Thyroid gland (tissue), 4 donors: ENCODE measurements around the gene CACHD1.

ENCODE experiments used
- POLR2A ChIP-seq, 2 donors: fragments of 450-650 bp; IDR thresholded peaks; one replicate each; pipeline ENCODE4 v1.6.1; 2017; ENCODE audit warnings: antibody characterized with exemption in 2 of 2, mild to moderate bottlenecking in 2 of 2, moderate library complexity in 1 of 2
- TF ChIP-seq, protein P1 (sequence below), 6 experiments: fragments of 200-600 bp in 3 of 6; fragments of 450-650 bp in 3 of 6; sonication (generic) in 3 of 6; IDR thresholded peaks; one replicate each; pipeline ENCODE4 v1.5.1; 2016 to 2019; ENCODE audit warnings: antibody characterized with exemption in 6 of 6, mild to moderate bottlenecking in 2 of 6, inconsistent platforms in 1 of 6, moderate library complexity in 1 of 6

DNA sequence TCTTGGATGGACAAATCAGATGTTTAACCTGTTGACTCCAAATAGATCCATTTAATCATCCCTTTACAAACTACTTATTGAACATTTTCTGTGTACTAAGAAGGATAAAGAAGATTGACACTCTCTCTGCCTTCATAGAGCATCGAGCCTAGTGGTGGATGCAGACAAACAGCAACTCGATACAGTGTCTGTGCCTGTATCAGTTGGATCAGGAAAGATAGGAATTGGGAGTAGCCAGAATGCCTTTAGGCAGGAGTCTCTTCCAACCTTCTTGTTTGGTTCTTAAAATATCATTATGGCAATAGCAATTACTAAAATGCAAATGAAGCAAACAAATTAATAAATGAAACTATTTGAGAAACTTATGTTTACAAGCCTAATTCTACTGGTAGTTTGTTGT is 185.9 kb downstream of the CACHD1 start:
- TF ChIP-seq, protein P1, sequence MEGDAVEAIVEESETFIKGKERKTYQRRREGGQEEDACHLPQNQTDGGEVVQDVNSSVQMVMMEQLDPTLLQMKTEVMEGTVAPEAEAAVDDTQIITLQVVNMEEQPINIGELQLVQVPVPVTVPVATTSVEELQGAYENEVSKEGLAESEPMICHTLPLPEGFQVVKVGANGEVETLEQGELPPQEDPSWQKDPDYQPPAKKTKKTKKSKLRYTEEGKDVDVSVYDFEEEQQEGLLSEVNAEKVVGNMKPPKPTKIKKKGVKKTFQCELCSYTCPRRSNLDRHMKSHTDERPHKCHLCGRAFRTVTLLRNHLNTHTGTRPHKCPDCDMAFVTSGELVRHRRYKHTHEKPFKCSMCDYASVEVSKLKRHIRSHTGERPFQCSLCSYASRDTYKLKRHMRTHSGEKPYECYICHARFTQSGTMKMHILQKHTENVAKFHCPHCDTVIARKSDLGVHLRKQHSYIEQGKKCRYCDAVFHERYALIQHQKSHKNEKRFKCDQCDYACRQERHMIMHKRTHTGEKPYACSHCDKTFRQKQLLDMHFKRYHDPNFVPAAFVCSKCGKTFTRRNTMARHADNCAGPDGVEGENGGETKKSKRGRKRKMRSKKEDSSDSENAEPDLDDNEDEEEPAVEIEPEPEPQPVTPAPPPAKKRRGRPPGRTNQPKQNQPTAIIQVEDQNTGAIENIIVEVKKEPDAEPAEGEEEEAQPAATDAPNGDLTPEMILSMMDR (IDR thresholded peaks at IDR 0.05), result no peak
- TF ChIP-seq POLR2A (IDR thresholded peaks at IDR 0.05), result no peak
